Measurements from ENCODE around the gene HUNK. TPM values are rescaled to one million over a fixed set of nuclear protein-coding genes. Genes with fewer than 3 reads are reported as not detected.

The HUNK gene
- total and polyA plus RNA-seq, 5 experiments from 2014 or later, result 0.05 to 0.74 (median 0.23) TPM; not detected in 2

- H3K27ac Mint-ChIP-seq, result no peak overlapping the region
- POLR2A ChIA-PET, result interaction anchor here (1.5 kb wide), 1 partner anchor 9 kb away, joined by 4 read pairs; no protein-coding TSS in a partner anchor
- H3K27me3 Mint-ChIP-seq, result peaks cover 0 to 12% (median 6%) of the 10 kb centered on the region in 5 donors
- H3K4me1 Mint-ChIP-seq, result peaks cover 0 to 12% (median 5%) of the 10 kb centered on the region in 4 donors
- no peak for DNase-seq
- no peak for ATAC-seq
- H3K4me3 Mint-ChIP-seq, result no peak overlapping the region
- H3K9me3 Mint-ChIP-seq, result peaks cover 0 to 7% (median 0%) of the 10 kb centered on the region in 9 donors
- H3K36me3 Mint-ChIP-seq, result peaks cover 0 to 4% (median 0%) of the 10 kb centered on the region in 3 donors
These were observed 110.7 kb downstream of the HUNK start for GRCh38 chr21:31983554-31983953.

GRCh38 chr21:31985398-31985797 is 112.6 kb downstream of the HUNK start:
- Mint-ChIP-seq H3K27me3 (peaks cover 0 to 14% (median 6%) of the 10 kb centered on the region in 5 donors), H3K9me3 (peaks cover 0 to 7% (median 0%) of the 10 kb centered on the region in 9 donors), H3K4me3 (no peak overlapping the region), H3K4me1 (peaks cover 0 to 12% (median 5%) of the 10 kb centered on the region in 4 donors), H3K36me3 (peaks cover 0 to 4% (median 0%) of the 10 kb centered on the region in 3 donors), H3K27ac (peak overlapping the region in 1 of 10 donors; percentile 23)
- ATAC-seq (no peak), DNase-seq (no peak)
- POLR2A ChIA-PET, result no interaction called here

GRCh38 chr21:31986035-31986856 is 113.4 kb downstream of the HUNK start:
- H3K27ac Mint-ChIP-seq, result peak overlapping the region in 2 of 10 donors; percentile 22 to 35
- DNase-seq (no peak), ATAC-seq (no peak)
- POLR2A ChIA-PET, result no interaction called here
- H3K27me3 Mint-ChIP-seq, result peaks cover 0 to 11% (median 6%) of the 10 kb centered on the region in 5 donors
- peaks cover 0 to 7% (median 0%) of the 10 kb centered on the region in 9 donors for H3K9me3 Mint-ChIP-seq
- no peak overlapping the region for H3K4me3 Mint-ChIP-seq
- peaks cover 0 to 12% (median 5%) of the 10 kb centered on the region in 4 donors for H3K4me1 Mint-ChIP-seq
- H3K36me3 Mint-ChIP-seq, result no peaks in the 10 kb centered on the region

GRCh38 chr21:31987696-31988095 is 114.9 kb downstream of the HUNK start:
- POLR2A ChIA-PET, result no interaction called here
- peaks cover 3 to 18% (median 9%) of the 10 kb centered on the region in 5 donors for H3K27me3 Mint-ChIP-seq
- peaks cover 0 to 11% (median 2%) of the 10 kb centered on the region in 4 donors for H3K4me1 Mint-ChIP-seq
- DNase-seq, result no peak
- no peak overlapping the region for H3K4me3 Mint-ChIP-seq
- no peaks in the 10 kb centered on the region for H3K36me3 Mint-ChIP-seq
- ATAC-seq, result no peak
- peaks cover 0 to 7% (median 0%) of the 10 kb centered on the region in 9 donors for H3K9me3 Mint-ChIP-seq
- peak overlapping the region in 2 of 10 donors; percentile 36 to 78 for H3K27ac Mint-ChIP-seq

- ATAC-seq, result no peak
- no peaks in the 10 kb centered on the region for H3K36me3 Mint-ChIP-seq
- H3K27me3 Mint-ChIP-seq, result peaks cover 3 to 18% (median 9%) of the 10 kb centered on the region in 5 donors
- POLR2A ChIA-PET, result no interaction called here
- H3K4me1 Mint-ChIP-seq, result peaks cover 0 to 11% (median 0%) of the 10 kb centered on the region in 4 donors
- H3K9me3 Mint-ChIP-seq, result peaks cover 0 to 7% (median 0%) of the 10 kb centered on the region in 9 donors
- peak overlapping the region in 1 of 10 donors; percentile 39 for H3K27ac Mint-ChIP-seq
- no peak for DNase-seq
- H3K4me3 Mint-ChIP-seq, result no peak overlapping the region
These were observed 115.9 kb downstream of the HUNK start for GRCh38 chr21:31988492-31989290.

- no peak for ATAC-seq
- Mint-ChIP-seq H3K36me3 (no peaks in the 10 kb centered on the region), H3K9me3 (no peaks in the 10 kb centered on the region), H3K4me1 (peaks cover 0 to 3% (median 0%) of the 10 kb centered on the region in 4 donors), H3K27ac (peak overlapping the region in 2 of 10 donors; percentile 24 to 36), H3K4me3 (no peak overlapping the region), H3K27me3 (peaks cover 0 to 13% (median 6%) of the 10 kb centered on the region in 5 donors)
- no peak for DNase-seq
- POLR2A ChIA-PET, result interaction anchor here (0.9 kb wide), 1 partner anchor 12 kb away, joined by 3 read pairs; no protein-coding TSS in a partner anchor
These were observed 118.8 kb downstream of the HUNK start for GRCh38 chr21:31991356-31992331.

GRCh38 chr21:31992391-31992790 is 119.6 kb downstream of the HUNK start:
- POLR2A ChIA-PET, result interaction anchor here (0.9 kb wide), 1 partner anchor 11 kb away, joined by 3 read pairs; no protein-coding TSS in a partner anchor
- DNase-seq (no peak), ATAC-seq (no peak)
- Mint-ChIP-seq H3K4me1 (peaks cover 0 to 2% (median 0%) of the 10 kb centered on the region in 4 donors), H3K36me3 (no peaks in the 10 kb centered on the region), H3K9me3 (no peaks in the 10 kb centered on the region), H3K27ac (peak overlapping the region in 1 of 10 donors; percentile 24), H3K4me3 (no peak overlapping the region), H3K27me3 (peaks cover 0 to 13% (median 5%) of the 10 kb centered on the region in 5 donors)

- Mint-ChIP-seq H3K36me3 (no peaks in the 10 kb centered on the region), H3K4me3 (no peak overlapping the region), H3K4me1 (peaks cover 0 to 2% (median 0%) of the 10 kb centered on the region in 4 donors), H3K27me3 (peaks cover 0 to 13% (median 4%) of the 10 kb centered on the region in 5 donors), H3K27ac (no peak overlapping the region), H3K9me3 (no peaks in the 10 kb centered on the region)
- POLR2A ChIA-PET, result no interaction called here
- ATAC-seq (no peak), DNase-seq (no peak)
These were observed 121.3 kb downstream of the HUNK start for GRCh38 chr21:31993826-31994825.

- no peaks in the 10 kb centered on the region for H3K36me3 Mint-ChIP-seq
- ATAC-seq (no peak), DNase-seq (no peak)
- POLR2A ChIA-PET, result no interaction called here
- H3K4me3 Mint-ChIP-seq, result no peak overlapping the region
- peaks cover 0 to 3% (median 0%) of the 10 kb centered on the region in 4 donors for H3K4me1 Mint-ChIP-seq
- peaks cover 0 to 5% (median 1%) of the 10 kb centered on the region in 5 donors for H3K27me3 Mint-ChIP-seq
- no peak overlapping the region for H3K27ac Mint-ChIP-seq
- no peaks in the 10 kb centered on the region for H3K9me3 Mint-ChIP-seq
These were observed 124.4 kb downstream of the HUNK start for GRCh38 chr21:31997191-31997590.

- H3K4me1 Mint-ChIP-seq, result peaks cover 0 to 7% (median 2%) of the 10 kb centered on the region in 4 donors
- H3K27ac Mint-ChIP-seq, result peak overlapping the region in 1 of 10 donors; percentile 17
- H3K9me3 Mint-ChIP-seq, result no peaks in the 10 kb centered on the region
- H3K27me3 Mint-ChIP-seq, result peaks cover 0 to 1% (median 0%) of the 10 kb centered on the region in 5 donors
- no peak overlapping the region for H3K4me3 Mint-ChIP-seq
- ATAC-seq (no peak), DNase-seq (no peak)
- POLR2A ChIA-PET, result no interaction called here
- no peaks in the 10 kb centered on the region for H3K36me3 Mint-ChIP-seq
These were observed 127.1 kb downstream of the HUNK start for GRCh38 chr21:31999810-32000468.
